Breast epithelium (tissue), 3 donors: ENCODE measurements around the gene CGB7.
"Not testable (repeated sequence)": the region's sequence is repeated elsewhere in the genome, so short reads cannot be mapped to it uniquely, and the experiment has no call there.

Experiments used
- CTCF ChIP-seq, 3 donors: fragments of 450-650 bp; IDR thresholded peaks; one replicate each; pipeline ENCODE4 v1.5.1; 2016 to 2017; ENCODE audit warnings: antibody characterized with exemption in 3 of 3, mild to moderate bottlenecking in 3 of 3, moderate library complexity in 3 of 3
- POLR2A ChIP-seq: fragments of 450-650 bp; IDR thresholded peaks from one replicate; pipeline ENCODE4 v1.6.1; 2016; ENCODE audit warnings: antibody characterized with exemption, mild to moderate bottlenecking, moderate library complexity
- POLR2AphosphoS5 ChIP-seq, 3 donors: sonication (generic); formaldehyde crosslinking; IDR thresholded peaks; one replicate each; pipeline ENCODE4 v1.6.1; 2017; ENCODE audit warnings: antibody characterized with exemption in 3 of 3

- TF ChIP-seq CTCF (IDR thresholded peaks at IDR 0.05); POLR2A; POLR2AphosphoS5 (IDR thresholded peaks at IDR 0.05): not testable (repeated sequence)
These were observed 32.5 kb downstream of the CGB7 start for GRCh38 chr19:49025088-49025487.
